Central memory CD8-positive, alpha-beta T cell (primary cell): Measurements from ENCODE around the gene CALHM2.
"Not testable (repeated sequence)": the region's sequence is repeated elsewhere in the genome, so short reads cannot be mapped to it uniquely, and the experiment has no call there.

Experiments used
- ATAC-seq: fragments of 150-1000 bp; cut with Tn5 transposase; replicated peaks from 2 replicates; pipeline ENCODE4 v1.10.0; 2022; ENCODE audit warnings: mild to moderate bottlenecking, moderate FRiP score, moderate number of reproducible peaks; ENCODE audit not compliant: poor library complexity, severe bottlenecking; ENCODE audit errors: extremely low read depth
- DNase-seq, 2 donors: peaks; one replicate each; pipeline ENCODE4 v3.0.0; 2021; ENCODE audit warnings: low spot score in 2 of 2
- H3K27ac Mint-ChIP-seq: one replicate; pipeline ENCODE4 v1.8.0; 2022; ENCODE audit warnings: low read depth, mild to moderate bottlenecking, moderate library complexity, mixed read lengths
- H3K27me3 Mint-ChIP-seq: one replicate; pipeline ENCODE4 v1.8.0; 2022; ENCODE audit warnings: mixed read lengths
- H3K36me3 Mint-ChIP-seq: one replicate; pipeline ENCODE4 v1.8.0; 2022; ENCODE audit warnings: mild to moderate bottlenecking, moderate library complexity, mixed read lengths; ENCODE audit not compliant: insufficient read depth
- H3K4me1 Mint-ChIP-seq: one replicate; pipeline ENCODE4 v1.8.0; 2022; ENCODE audit warnings: mixed read lengths
- H3K4me3 Mint-ChIP-seq: one replicate; pipeline ENCODE4 v1.8.0; 2022; ENCODE audit warnings: mild to moderate bottlenecking, moderate library complexity, mixed read lengths
- H3K9me3 Mint-ChIP-seq: one replicate; pipeline ENCODE4 v1.8.0; 2022; ENCODE audit warnings: mixed read lengths

The CALHM2 gene

GRCh38 chr10:103417148-103417469 lies 35.1 kb downstream of the CALHM2 start:
- not testable (repeated sequence) for ATAC-seq, H3K4me3 Mint-ChIP-seq, H3K27ac Mint-ChIP-seq, H3K27me3 Mint-ChIP-seq, H3K4me1 Mint-ChIP-seq, H3K9me3 Mint-ChIP-seq, DNase-seq
- peaks cover 62% of the 10 kb centered on the region for H3K36me3 Mint-ChIP-seq

GRCh38 chr10:103416436-103417147 lies 35.6 kb downstream of the CALHM2 start:
- DNase-seq: peak; percentile 45 to 51
- H3K36me3 Mint-ChIP-seq: peaks cover 65% of the 10 kb centered on the region
- no peaks in the 10 kb centered on the region for H3K27me3 Mint-ChIP-seq
- no peaks in the 10 kb centered on the region for H3K9me3 Mint-ChIP-seq
- H3K4me3 Mint-ChIP-seq: no peak overlapping the region
- ATAC-seq: no peak
- H3K4me1 Mint-ChIP-seq: no peaks in the 10 kb centered on the region
- H3K27ac Mint-ChIP-seq: no peak overlapping the region

- DNase-seq (no peak), ATAC-seq (no peak)
- no peaks in the 10 kb centered on the region for H3K27me3 Mint-ChIP-seq
- peaks cover 59% of the 10 kb centered on the region for H3K36me3 Mint-ChIP-seq
- no peaks in the 10 kb centered on the region for H3K9me3 Mint-ChIP-seq
- no peak overlapping the region for H3K27ac Mint-ChIP-seq
- H3K4me3 Mint-ChIP-seq: no peak overlapping the region
- H3K4me1 Mint-ChIP-seq: no peaks in the 10 kb centered on the region
Observed at GRCh38 chr10:103415581-103415980, 36.6 kb downstream of the CALHM2 start.

- H3K4me1 Mint-ChIP-seq: no peaks in the 10 kb centered on the region
- no peak for ATAC-seq
- no peak overlapping the region for H3K27ac Mint-ChIP-seq
- H3K27me3 Mint-ChIP-seq: no peaks in the 10 kb centered on the region
- no peaks in the 10 kb centered on the region for H3K9me3 Mint-ChIP-seq
- H3K36me3 Mint-ChIP-seq: peaks cover 61% of the 10 kb centered on the region
- no peak for DNase-seq
- no peak overlapping the region for H3K4me3 Mint-ChIP-seq
Observed at GRCh38 chr10:103413564-103413963, 38.6 kb downstream of the CALHM2 start.

- peaks cover 43% of the 10 kb centered on the region for H3K4me1 Mint-ChIP-seq
- peaks cover 52% of the 10 kb centered on the region for H3K36me3 Mint-ChIP-seq
- H3K4me3 Mint-ChIP-seq: peak overlapping the region; percentile 98
- H3K9me3 Mint-ChIP-seq: no peaks in the 10 kb centered on the region
- H3K27me3 Mint-ChIP-seq: no peaks in the 10 kb centered on the region
- peak overlapping the region; percentile 97 for H3K27ac Mint-ChIP-seq
- ATAC-seq: peak; percentile 33
- no peak for DNase-seq
Observed at GRCh38 chr10:103397191-103397825, 54.9 kb downstream of the CALHM2 start.

- DNase-seq (no peak), ATAC-seq (no peak)
- no peaks in the 10 kb centered on the region for H3K9me3 Mint-ChIP-seq
- peak overlapping the region; percentile 98 for H3K4me3 Mint-ChIP-seq
- H3K4me1 Mint-ChIP-seq: peaks cover 43% of the 10 kb centered on the region
- H3K27ac Mint-ChIP-seq: peak overlapping the region; percentile 97
- no peaks in the 10 kb centered on the region for H3K27me3 Mint-ChIP-seq
- H3K36me3 Mint-ChIP-seq: peaks cover 50% of the 10 kb centered on the region
Observed at GRCh38 chr10:103396789-103397087, 55.4 kb downstream of the CALHM2 start.
